Activated B cell treated with CpG ODN at 0.5 μM for 24 hours (primary cell): ENCODE data around the gene GBP2. TPM values are rescaled to one million over a fixed set of nuclear protein-coding genes. Genes with fewer than 3 reads are reported as not detected.

Experiments used
- ATAC-seq: fragments of 200-7000 bp; cut with Tn5 transposase; one replicate; pipeline ENCODE4 v1.10.0; 2021; ENCODE audit warnings: low read depth, mild to moderate bottlenecking, moderate library complexity
- CTCF ChIA-PET: fragments of 350-600 bp; sonication (Branson Sonifier 250); formaldehyde crosslinking; loops from one replicate; lab custom pipeline; 2021; ENCODE audit warnings: antibody characterized with exemption; lab: Charles Lee
- POLR2A ChIA-PET: fragments of 350-600 bp; sonication (Branson Sonifier 250); formaldehyde crosslinking; loops from one replicate; lab custom pipeline; 2021; ENCODE audit warnings: antibody characterized with exemption; lab: Charles Lee
- DNase-seq: peaks from one replicate; pipeline ENCODE4 v3.0.0; 2022
- H3K27ac Mint-ChIP-seq: one replicate; pipeline ENCODE4 v1.8.0; 2020; ENCODE audit warnings: mixed read lengths
- H3K27me3 Mint-ChIP-seq: one replicate; pipeline ENCODE4 v1.8.0; 2021; ENCODE audit warnings: mixed read lengths
- H3K36me3 Mint-ChIP-seq: one replicate; pipeline ENCODE4 v1.8.0; 2021; ENCODE audit warnings: low read depth, mixed read lengths
- H3K4me1 Mint-ChIP-seq: one replicate; pipeline ENCODE4 v1.8.0; 2021; ENCODE audit warnings: mixed read lengths
- H3K4me3 Mint-ChIP-seq: one replicate; pipeline ENCODE4 v1.8.0; 2020; ENCODE audit warnings: mild to moderate bottlenecking, mixed read lengths
- H3K9me3 Mint-ChIP-seq: one replicate; pipeline ENCODE4 v1.8.0; 2020; ENCODE audit warnings: mixed read lengths
- CTCF ChIP-seq: fragments of 200-600 bp; IDR thresholded peaks from one replicate; pipeline ENCODE4 v1.8.0; 2022; ENCODE audit warnings: antibody characterized with exemption, mild to moderate bottlenecking
- intact Hi-C: fragments of 100-400 bp; cut with micrococcal nuclease; formaldehyde crosslinking; loops from one replicate; pipeline ENCODE4 v1.15.1; 2024
- total RNA-seq: library from RNA; stranded (reverse); gene quantifications from 2 replicates; pipeline ENCODE4 v1.2.3, GENCODE V29; 2022

GBP2 gene
- total RNA-seq, 1 donor from 2014 or later = 26.7 TPM

GRCh38 chr1:89170170-89171066, 44.5 kb upstream of the GBP2 start:
- POLR2A ChIA-PET = no interaction called here
- no peak overlapping the region for H3K4me3 Mint-ChIP-seq
- H3K27me3 Mint-ChIP-seq = no peaks in the 10 kb centered on the region
- TF ChIP-seq CTCF = no peak
- intact Hi-C loops = no loop called here
- no peaks in the 10 kb centered on the region for H3K36me3 Mint-ChIP-seq
- ATAC-seq (no peak), DNase-seq (no peak)
- H3K27ac Mint-ChIP-seq = no peak overlapping the region
- CTCF ChIA-PET = no interaction called here
- H3K9me3 Mint-ChIP-seq = no peaks in the 10 kb centered on the region
- H3K4me1 Mint-ChIP-seq = peaks cover 5% of the 10 kb centered on the region

- TF ChIP-seq CTCF = no peak
- ChIA-PET CTCF (interaction anchor here (1.0 kb wide), 1 partner anchor 83 kb away, joined by 3 read pairs; no protein-coding TSS in a partner anchor), POLR2A (no interaction called here)
- H3K9me3 Mint-ChIP-seq = no peaks in the 10 kb centered on the region
- no peak overlapping the region for H3K4me3 Mint-ChIP-seq
- DNase-seq (no peak), ATAC-seq (no peak)
- no peaks in the 10 kb centered on the region for H3K27me3 Mint-ChIP-seq
- no peak overlapping the region for H3K27ac Mint-ChIP-seq
- intact Hi-C loops = no loop called here
- H3K4me1 Mint-ChIP-seq = peaks cover 5% of the 10 kb centered on the region
- no peaks in the 10 kb centered on the region for H3K36me3 Mint-ChIP-seq
Observed at GRCh38 chr1:89169166-89169565, 43.3 kb upstream of the GBP2 start.

GRCh38 chr1:89167590-89168230, 41.8 kb upstream of the GBP2 start:
- Mint-ChIP-seq H3K36me3 (no peaks in the 10 kb centered on the region), H3K4me3 (no peak overlapping the region), H3K9me3 (no peaks in the 10 kb centered on the region), H3K4me1 (peaks cover 5% of the 10 kb centered on the region), H3K27ac (no peak overlapping the region), H3K27me3 (no peaks in the 10 kb centered on the region)
- POLR2A ChIA-PET = interaction anchor here (0.5 kb wide), 1 partner anchor 147 kb away, joined by 3 read pairs; no protein-coding TSS in a partner anchor
- CTCF ChIA-PET = no interaction called here
- TF ChIP-seq CTCF = no peak
- no peak for DNase-seq
- intact Hi-C loops = no loop called here
- ATAC-seq = no peak

GRCh38 chr1:89166705-89167104, 40.8 kb upstream of the GBP2 start:
- ChIA-PET POLR2A (no interaction called here), CTCF (no interaction called here)
- H3K4me1 Mint-ChIP-seq = peaks cover 5% of the 10 kb centered on the region
- peaks cover under 1% of the 10 kb centered on the region for H3K9me3 Mint-ChIP-seq
- no peaks in the 10 kb centered on the region for H3K36me3 Mint-ChIP-seq
- H3K27ac Mint-ChIP-seq = no peak overlapping the region
- ATAC-seq (no peak), DNase-seq (no peak)
- no peaks in the 10 kb centered on the region for H3K27me3 Mint-ChIP-seq
- intact Hi-C loops = no loop called here
- TF ChIP-seq CTCF = no peak
- no peak overlapping the region for H3K4me3 Mint-ChIP-seq

GRCh38 chr1:89165811-89166210, 39.9 kb upstream of the GBP2 start:
- POLR2A ChIA-PET = no interaction called here
- H3K27me3 Mint-ChIP-seq = no peaks in the 10 kb centered on the region
- peaks cover under 1% of the 10 kb centered on the region for H3K4me1 Mint-ChIP-seq
- H3K36me3 Mint-ChIP-seq = no peaks in the 10 kb centered on the region
- ATAC-seq (no peak), DNase-seq (no peak)
- TF ChIP-seq CTCF = no peak
- no peak overlapping the region for H3K27ac Mint-ChIP-seq
- intact Hi-C loops = no loop called here
- H3K9me3 Mint-ChIP-seq = peaks cover 3% of the 10 kb centered on the region
- CTCF ChIA-PET = no interaction called here
- no peak overlapping the region for H3K4me3 Mint-ChIP-seq
